Mammary epithelial cell (primary cell): ENCODE data around the gene ACER2.

Experiments
- EZH2 ChIP-seq: IDR thresholded peaks from 2 replicates; pipeline ENCODE4 v1.6.1; 2012; ENCODE audit warnings: low read length, inconsistent platforms, borderline replicate concordance
- TF ChIP-seq, protein P1 (sequence below), 2 donors: IDR thresholded peaks in 1 of 2; conservative IDR thresholded peaks in 1 of 2; 2 replicates each; pipeline ENCODE4 v1.5.1; 2011 to 2012; ENCODE audit warnings: inconsistent platforms in 2 of 2, low read length in 2 of 2, mild to moderate bottlenecking in 2 of 2, control low read depth in 1 of 2, low read depth in 1 of 2; ENCODE audit not compliant: insufficient read depth in 1 of 2; ENCODE audit errors: extremely low read depth in 1 of 2

DNA sequence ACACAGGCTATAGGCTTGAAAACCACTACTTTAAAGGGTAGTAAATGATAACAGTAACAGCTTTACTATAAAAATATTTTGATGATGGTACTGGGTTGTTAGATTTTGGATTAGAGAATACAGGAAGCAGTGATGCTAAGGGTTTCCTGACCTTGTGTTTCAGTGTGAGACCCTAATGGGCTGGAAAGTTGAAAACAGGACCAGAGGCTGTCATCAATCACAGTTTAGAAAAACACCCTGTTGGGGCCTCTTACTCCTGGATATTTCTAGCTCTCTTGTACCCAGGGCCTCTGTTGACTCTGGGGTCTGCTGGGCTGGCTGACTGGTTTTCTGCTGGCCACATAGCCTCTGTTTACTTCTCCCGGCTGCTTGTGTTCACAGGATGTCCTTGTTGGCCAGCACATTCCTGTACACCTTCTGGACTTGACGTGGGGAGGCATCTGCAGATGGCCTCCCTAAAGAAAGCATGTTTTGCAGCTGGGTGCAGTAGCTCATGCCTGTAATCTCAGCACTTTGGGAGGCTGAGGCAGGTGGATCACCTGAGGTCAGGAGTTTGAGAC lies 21.5 kb downstream of the ACER2 start:
- no peak for TF ChIP-seq EZH2
- TF ChIP-seq, protein P1, sequence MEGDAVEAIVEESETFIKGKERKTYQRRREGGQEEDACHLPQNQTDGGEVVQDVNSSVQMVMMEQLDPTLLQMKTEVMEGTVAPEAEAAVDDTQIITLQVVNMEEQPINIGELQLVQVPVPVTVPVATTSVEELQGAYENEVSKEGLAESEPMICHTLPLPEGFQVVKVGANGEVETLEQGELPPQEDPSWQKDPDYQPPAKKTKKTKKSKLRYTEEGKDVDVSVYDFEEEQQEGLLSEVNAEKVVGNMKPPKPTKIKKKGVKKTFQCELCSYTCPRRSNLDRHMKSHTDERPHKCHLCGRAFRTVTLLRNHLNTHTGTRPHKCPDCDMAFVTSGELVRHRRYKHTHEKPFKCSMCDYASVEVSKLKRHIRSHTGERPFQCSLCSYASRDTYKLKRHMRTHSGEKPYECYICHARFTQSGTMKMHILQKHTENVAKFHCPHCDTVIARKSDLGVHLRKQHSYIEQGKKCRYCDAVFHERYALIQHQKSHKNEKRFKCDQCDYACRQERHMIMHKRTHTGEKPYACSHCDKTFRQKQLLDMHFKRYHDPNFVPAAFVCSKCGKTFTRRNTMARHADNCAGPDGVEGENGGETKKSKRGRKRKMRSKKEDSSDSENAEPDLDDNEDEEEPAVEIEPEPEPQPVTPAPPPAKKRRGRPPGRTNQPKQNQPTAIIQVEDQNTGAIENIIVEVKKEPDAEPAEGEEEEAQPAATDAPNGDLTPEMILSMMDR (conservative IDR thresholded peaks at IDR 0.05 in 1 of 2, IDR thresholded peaks at IDR 0.05 in 1 of 2; ENCODE audit: extremely low read depth in 1 of 2, insufficient read depth in 1 of 2, low read depth in 1 of 2, low read length in 2 of 2) = no peak
